Thoracic aorta (tissue), 2 donors: Measurements from ENCODE around the gene GRHPR. TPM values are rescaled to one million over a fixed set of nuclear protein-coding genes. Genes with fewer than 3 reads are reported as not detected.

Source experiments
- ATAC-seq: fragments of 150-250 bp; one replicate; pipeline ENCODE4 v1.8.0; 2017; ENCODE audit warnings: low read depth; ENCODE audit not compliant: insufficient number of reproducible peaks, low FRiP score
- DNase-seq: peaks from one replicate; pipeline ENCODE4 v3.0.0-alpha.2; 2020; ENCODE audit warnings: low spot score
- H3K27ac ChIP-seq, 2 donors: fragments of 200-600 bp; sonication (generic); 1 replicate in 1 of 2; 2 replicates in 1 of 2; pipeline ENCODE4 v1.5.1; 2016; ENCODE audit warnings: mild to moderate bottlenecking in 2 of 2, moderate library complexity in 2 of 2
- H3K27me3 ChIP-seq: fragments of 200-600 bp; sonication (generic); replicated peaks from 2 replicates; pipeline ENCODE4 v1.6.0; 2016; ENCODE audit warnings: mild to moderate bottlenecking; ENCODE audit not compliant: insufficient read depth
- H3K36me3 ChIP-seq: fragments of 200-600 bp; sonication (generic); one replicate; pipeline ENCODE4 v1.5.1; 2016
- H3K4me1 ChIP-seq, 2 donors: fragments of 200-600 bp; sonication (generic); 1 replicate in 1 of 2; 2 replicates in 1 of 2; pipeline versions ENCODE4 v1.5.1 to v1.6.0; 2016; ENCODE audit warnings: low read depth in 2 of 2, mild to moderate bottlenecking in 1 of 2; ENCODE audit not compliant: control insufficient read depth in 1 of 2
- H3K4me3 ChIP-seq: fragments of 200-600 bp; sonication (generic); 2 replicates; pipeline ENCODE4 v1.5.1; 2016; ENCODE audit warnings: mild to moderate bottlenecking
- H3K9me3 ChIP-seq: fragments of 200-600 bp; sonication (generic); 2 replicates; pipeline ENCODE4 v1.5.1; 2016
- CTCF ChIP-seq: fragments of 200-600 bp; sonication (generic); IDR thresholded peaks from one replicate; pipeline ENCODE4 v1.5.1; 2019; ENCODE audit warnings: antibody characterized with exemption
- total RNA-seq, 2 donors: library from RNA; depleted of rRNA; stranded (reverse); fragments of >200 nt; gene quantifications; one replicate each; pipeline versions ENCODE4 v1.1.0 to v1.2.3, GENCODE V29; 2016

Gene GRHPR
- total RNA-seq, 2 donors from 2014 or later = 111 to 156 TPM

GRCh38 chr9:37407468-37407867 is 15.0 kb upstream of the GRHPR start:
- H3K4me3 ChIP-seq = no peak overlapping the region
- H3K36me3 ChIP-seq = no peaks in the 10 kb centered on the region
- DNase-seq = no peak
- ATAC-seq = no peak
- no peaks in the 10 kb centered on the region for H3K9me3 ChIP-seq
- H3K27ac ChIP-seq = no peak overlapping the region
- TF ChIP-seq CTCF = no peak
- H3K4me1 ChIP-seq = peaks cover 0 to 6% of the 10 kb centered on the region in 2 donors
- H3K27me3 ChIP-seq = no peaks in the 10 kb centered on the region

- Histone ChIP-seq H3K36me3 (no peaks in the 10 kb centered on the region), H3K9me3 (no peaks in the 10 kb centered on the region), H3K27me3 (no peaks in the 10 kb centered on the region), H3K4me1 (peaks cover 0 to 6% of the 10 kb centered on the region in 2 donors), H3K27ac (no peak overlapping the region), H3K4me3 (no peak overlapping the region)
- ATAC-seq (no peak), DNase-seq (no peak)
- TF ChIP-seq CTCF = no peak
These were observed 13.4 kb upstream of the GRHPR start for GRCh38 chr9:37408933-37409710.

GRCh38 chr9:37410354-37410861 is 12.1 kb upstream of the GRHPR start:
- Histone ChIP-seq H3K36me3 (no peaks in the 10 kb centered on the region), H3K27me3 (no peaks in the 10 kb centered on the region), H3K27ac (no peak overlapping the region), H3K4me1 (peaks cover 0 to 13% of the 10 kb centered on the region in 2 donors), H3K4me3 (no peak overlapping the region), H3K9me3 (no peaks in the 10 kb centered on the region)
- no peak for ATAC-seq
- no peak for DNase-seq
- TF ChIP-seq CTCF = no peak

GRCh38 chr9:37410969-37411785 is 11.3 kb upstream of the GRHPR start:
- ATAC-seq (no peak), DNase-seq (no peak)

More at GRCh38 chr9:37410969-37411785, 11.3 kb upstream of the GRHPR start:
- TF ChIP-seq CTCF = no peak
- Histone ChIP-seq H3K27ac (no peak overlapping the region), H3K9me3 (no peaks in the 10 kb centered on the region), H3K4me3 (no peak overlapping the region), H3K4me1 (peaks cover 0 to 10% of the 10 kb centered on the region in 2 donors), H3K36me3 (no peaks in the 10 kb centered on the region), H3K27me3 (no peaks in the 10 kb centered on the region)
